Esophagus squamous epithelium (tissue), 5 donors: ENCODE measurements around the gene APLNR. TPM values are rescaled to one million over a fixed set of nuclear protein-coding genes. Genes with fewer than 3 reads are reported as not detected.

ENCODE experiments used
- DNase-seq: peaks from one replicate; lab custom pipeline; 2025; lab: John Stamatoyannopoulos, UW
- H3K27ac ChIP-seq, 4 donors: fragments of 200-600 bp; sonication (generic); one replicate each; pipeline ENCODE4 v1.5.1; 2016 to 2019; ENCODE audit warnings: mild to moderate bottlenecking in 1 of 4
- H3K27me3 ChIP-seq, 4 donors: fragments of 200-600 bp; sonication (generic); 1 replicate in 3 of 4; 2 replicates in 1 of 4; pipeline versions ENCODE4 v1.5.1 to v1.6.0; 2017 to 2021; ENCODE audit warnings: antibody characterized with exemption in 1 of 4
- H3K36me3 ChIP-seq, 3 donors: fragments of 200-600 bp; sonication (generic); one replicate each; pipeline ENCODE4 v1.5.1; 2016 to 2019
- H3K4me1 ChIP-seq, 3 donors: fragments of 200-600 bp; sonication (generic); one replicate each; pipeline ENCODE4 v1.5.1; 2017 to 2019
- H3K4me3 ChIP-seq, 4 donors: fragments of 200-600 bp; sonication (generic); 1 replicate in 3 of 4; 2 replicates in 1 of 4; pipeline ENCODE4 v1.5.1; 2016 to 2019; ENCODE audit warnings: mild to moderate bottlenecking in 2 of 4, moderate library complexity in 1 of 4
- H3K9me3 ChIP-seq, 3 donors: fragments of 200-600 bp; sonication (generic); one replicate each; pipeline ENCODE4 v1.5.1; 2016 to 2019
- CTCF ChIP-seq, 6 experiments: fragments of 450-650 bp in 4 of 6; fragments of 200-600 bp in 2 of 6; sonication (generic) in 2 of 6; IDR thresholded peaks; one replicate each; pipeline ENCODE4 v1.5.1; 2016 to 2019; ENCODE audit warnings: antibody characterized with exemption in 6 of 6, mild to moderate bottlenecking in 4 of 6, moderate library complexity in 4 of 6
- POLR2A ChIP-seq, 4 donors: fragments of 450-650 bp; IDR thresholded peaks; one replicate each; pipeline ENCODE4 v1.6.1; 2017; ENCODE audit warnings: antibody characterized with exemption in 4 of 4, mild to moderate bottlenecking in 4 of 4, moderate library complexity in 3 of 4
- WGBS, 2 donors: methylation state at CpG; one replicate each; pipeline ENCODE4 v1.1.5; 2018; 5-methylcytosine and 5-hydroxymethylcytosine counted together
- intact Hi-C: fragments of 100-400 bp; cut with DNase I; formaldehyde crosslinking; loops from one replicate; pipeline ENCODE4 v1.15.0; 2022
- total RNA-seq, 4 donors: library from RNA; depleted of rRNA; stranded (reverse); fragments of >200 nt; gene quantifications; one replicate each; pipeline ENCODE4 v1.1.0, GENCODE V29; 2016
- donor health status: DM: yes; HTN: yes; CAD: no.

The APLNR gene
- total RNA-seq, 4 donors from 2014 or later, result 0.26 to 1.7 (median 0.34) TPM

- no peak for TF ChIP-seq CTCF (IDR thresholded peaks at IDR 0.05)
- TF ChIP-seq POLR2A (IDR thresholded peaks at IDR 0.05), result no peak
- no peak overlapping the region for H3K27ac ChIP-seq
- intact Hi-C loops, result no loop called here
Observed at GRCh38 chr11:57190548-57190947, 46.5 kb downstream of the APLNR start.

More at GRCh38 chr11:57190548-57190947, 46.5 kb downstream of the APLNR start:
- Histone ChIP-seq H3K9me3 (no peaks in the 10 kb centered on the region), H3K4me3 (no peak overlapping the region), H3K27me3 (no peaks in the 10 kb centered on the region), H3K36me3 (no peaks in the 10 kb centered on the region), H3K4me1 (no peaks in the 10 kb centered on the region)
- WGBS, 2 donors, result 92 to 95% methylated on average over 4 of the region's 4 CpGs
- no peak for DNase-seq

Other genes with a start within 250 kb of the APLNR start
- not detected for gene OR5AK2, start 248.3 kb downstream of the APLNR start, total RNA-seq
- under 1 TPM in 2 of 4 donors, not detected in 2; 0.09 to 0.32 TPM for gene LRRC55, start 55.3 kb downstream of the APLNR start, total RNA-seq
- 100 to 1,000 TPM in 3 of 4 donors, 10 to 100 TPM in 1; 94.6 to 212 (median 124) TPM for gene TNKS1BP1, start 87.7 kb upstream of the APLNR start, total RNA-seq
- 10 to 100 TPM; 49.0 to 98.8 (median 81.3) TPM for gene SSRP1, start 98.6 kb upstream of the APLNR start, total RNA-seq
- not detected for gene P2RX3, start 101.1 kb upstream of the APLNR start, total RNA-seq
- not detected for gene PRG3, start 143.9 kb upstream of the APLNR start, total RNA-seq
- not detected for gene PRG2, start 153.4 kb upstream of the APLNR start, total RNA-seq
- 10 to 100 TPM; 54.1 to 90.9 (median 75.6) TPM for gene SLC43A3, start 189.9 kb upstream of the APLNR start, total RNA-seq
- 1 to 10 TPM in 2 of 4 donors, under 1 TPM in 2; 0.66 to 1.1 (median 0.90) TPM for gene RTN4RL2, start 223.3 kb upstream of the APLNR start, total RNA-seq